ENCODE results near the gene SEMA5B. TPM values are rescaled to one million over a fixed set of nuclear protein-coding genes. Genes with fewer than 3 reads are reported as not detected.

SEMA5B gene
- total and polyA plus RNA-seq, 2 experiments from 2014 or later: 8.0 to 26.8 TPM

DNA sequence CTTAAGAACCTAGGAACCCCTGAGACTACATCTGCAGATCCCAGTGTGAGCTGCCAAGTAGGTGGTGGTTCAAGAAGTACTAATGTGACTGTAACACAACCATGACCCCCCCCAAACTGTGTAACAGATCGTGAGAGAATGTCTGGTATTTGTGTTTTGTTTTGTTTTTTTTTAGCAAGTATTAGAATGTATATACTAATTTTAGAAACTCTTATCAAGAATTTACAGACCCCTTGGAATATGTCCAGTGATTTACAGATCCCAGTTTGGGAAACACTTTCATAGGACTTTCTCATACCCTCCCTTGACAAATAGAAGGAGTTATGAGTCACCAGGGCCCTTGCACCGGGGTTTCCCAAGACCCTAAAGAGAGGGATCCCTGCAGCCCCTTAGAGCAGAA is 79.8 kb downstream of the SEMA5B start:
- Histone ChIP-seq H3K27ac (ENCODE audit: low read depth) (no peak overlapping the region), H4K20me1 (replicated peaks; ENCODE audit: insufficient read depth) (no peaks in the 10 kb centered on the region), H3K4me1 (ENCODE audit: insufficient read depth) (peaks cover 10% of the 10 kb centered on the region; the same call in 1 of the 2 replicates), H3F3A (replicated peaks; ENCODE audit: low read depth) (no peaks in the 10 kb centered on the region), H3K79me2 (replicated peaks; ENCODE audit: insufficient read depth) (no peaks in the 10 kb centered on the region), H3K4me3 (no peak overlapping the region), H3K27me3 (ENCODE audit: insufficient read depth) (no peaks in the 10 kb centered on the region; the same call in 1 of the 2 replicates), H3K36me3 (ENCODE audit: insufficient read depth) (no peaks in the 10 kb centered on the region), H3K4me2 (no peak overlapping the region), H3K9me2 (ENCODE audit: insufficient read depth) (no peaks in the 10 kb centered on the region), H2AFZ (no peak overlapping the region)
- 0 out of 3 replicates have a peak, but pooled peaks cover 3% of the 10 kb centered on the region for H3K36me3 Mint-ChIP-seq (ENCODE audit: low read depth)
- no peak for TF ChIP-seq STAT1 (IDR thresholded peaks at IDR 0.05; ENCODE audit: unreplicated experiment)
- no peak for TF ChIP-seq NANOG (IDR thresholded peaks at IDR 0.05; ENCODE audit: borderline replicate concordance)
- no peak for TF ChIP-seq EZH2phosphoT487 (IDR thresholded peaks at IDR 0.05; ENCODE audit: unreplicated experiment)
- TF ChIP-seq POLR2AphosphoS5 (IDR thresholded peaks at IDR 0.05; ENCODE audit: low read depth): no peak
- TF ChIP-seq EZH2 (IDR thresholded peaks at IDR 0.05; ENCODE audit: low read depth, unreplicated experiment): no peak
- TF ChIP-seq JUNB (IDR thresholded peaks at IDR 0.05; ENCODE audit: unreplicated experiment): no peak
- TF ChIP-seq CREB1 (CRISPR knock-in tag; IDR thresholded peaks at IDR 0.05; ENCODE audit: low read depth): no peak
- TF ChIP-seq, protein P1, sequence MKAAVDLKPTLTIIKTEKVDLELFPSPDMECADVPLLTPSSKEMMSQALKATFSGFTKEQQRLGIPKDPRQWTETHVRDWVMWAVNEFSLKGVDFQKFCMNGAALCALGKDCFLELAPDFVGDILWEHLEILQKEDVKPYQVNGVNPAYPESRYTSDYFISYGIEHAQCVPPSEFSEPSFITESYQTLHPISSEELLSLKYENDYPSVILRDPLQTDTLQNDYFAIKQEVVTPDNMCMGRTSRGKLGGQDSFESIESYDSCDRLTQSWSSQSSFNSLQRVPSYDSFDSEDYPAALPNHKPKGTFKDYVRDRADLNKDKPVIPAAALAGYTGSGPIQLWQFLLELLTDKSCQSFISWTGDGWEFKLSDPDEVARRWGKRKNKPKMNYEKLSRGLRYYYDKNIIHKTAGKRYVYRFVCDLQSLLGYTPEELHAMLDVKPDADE (IDR thresholded peaks at IDR 0.05): no peak
- TF ChIP-seq, protein P2, sequence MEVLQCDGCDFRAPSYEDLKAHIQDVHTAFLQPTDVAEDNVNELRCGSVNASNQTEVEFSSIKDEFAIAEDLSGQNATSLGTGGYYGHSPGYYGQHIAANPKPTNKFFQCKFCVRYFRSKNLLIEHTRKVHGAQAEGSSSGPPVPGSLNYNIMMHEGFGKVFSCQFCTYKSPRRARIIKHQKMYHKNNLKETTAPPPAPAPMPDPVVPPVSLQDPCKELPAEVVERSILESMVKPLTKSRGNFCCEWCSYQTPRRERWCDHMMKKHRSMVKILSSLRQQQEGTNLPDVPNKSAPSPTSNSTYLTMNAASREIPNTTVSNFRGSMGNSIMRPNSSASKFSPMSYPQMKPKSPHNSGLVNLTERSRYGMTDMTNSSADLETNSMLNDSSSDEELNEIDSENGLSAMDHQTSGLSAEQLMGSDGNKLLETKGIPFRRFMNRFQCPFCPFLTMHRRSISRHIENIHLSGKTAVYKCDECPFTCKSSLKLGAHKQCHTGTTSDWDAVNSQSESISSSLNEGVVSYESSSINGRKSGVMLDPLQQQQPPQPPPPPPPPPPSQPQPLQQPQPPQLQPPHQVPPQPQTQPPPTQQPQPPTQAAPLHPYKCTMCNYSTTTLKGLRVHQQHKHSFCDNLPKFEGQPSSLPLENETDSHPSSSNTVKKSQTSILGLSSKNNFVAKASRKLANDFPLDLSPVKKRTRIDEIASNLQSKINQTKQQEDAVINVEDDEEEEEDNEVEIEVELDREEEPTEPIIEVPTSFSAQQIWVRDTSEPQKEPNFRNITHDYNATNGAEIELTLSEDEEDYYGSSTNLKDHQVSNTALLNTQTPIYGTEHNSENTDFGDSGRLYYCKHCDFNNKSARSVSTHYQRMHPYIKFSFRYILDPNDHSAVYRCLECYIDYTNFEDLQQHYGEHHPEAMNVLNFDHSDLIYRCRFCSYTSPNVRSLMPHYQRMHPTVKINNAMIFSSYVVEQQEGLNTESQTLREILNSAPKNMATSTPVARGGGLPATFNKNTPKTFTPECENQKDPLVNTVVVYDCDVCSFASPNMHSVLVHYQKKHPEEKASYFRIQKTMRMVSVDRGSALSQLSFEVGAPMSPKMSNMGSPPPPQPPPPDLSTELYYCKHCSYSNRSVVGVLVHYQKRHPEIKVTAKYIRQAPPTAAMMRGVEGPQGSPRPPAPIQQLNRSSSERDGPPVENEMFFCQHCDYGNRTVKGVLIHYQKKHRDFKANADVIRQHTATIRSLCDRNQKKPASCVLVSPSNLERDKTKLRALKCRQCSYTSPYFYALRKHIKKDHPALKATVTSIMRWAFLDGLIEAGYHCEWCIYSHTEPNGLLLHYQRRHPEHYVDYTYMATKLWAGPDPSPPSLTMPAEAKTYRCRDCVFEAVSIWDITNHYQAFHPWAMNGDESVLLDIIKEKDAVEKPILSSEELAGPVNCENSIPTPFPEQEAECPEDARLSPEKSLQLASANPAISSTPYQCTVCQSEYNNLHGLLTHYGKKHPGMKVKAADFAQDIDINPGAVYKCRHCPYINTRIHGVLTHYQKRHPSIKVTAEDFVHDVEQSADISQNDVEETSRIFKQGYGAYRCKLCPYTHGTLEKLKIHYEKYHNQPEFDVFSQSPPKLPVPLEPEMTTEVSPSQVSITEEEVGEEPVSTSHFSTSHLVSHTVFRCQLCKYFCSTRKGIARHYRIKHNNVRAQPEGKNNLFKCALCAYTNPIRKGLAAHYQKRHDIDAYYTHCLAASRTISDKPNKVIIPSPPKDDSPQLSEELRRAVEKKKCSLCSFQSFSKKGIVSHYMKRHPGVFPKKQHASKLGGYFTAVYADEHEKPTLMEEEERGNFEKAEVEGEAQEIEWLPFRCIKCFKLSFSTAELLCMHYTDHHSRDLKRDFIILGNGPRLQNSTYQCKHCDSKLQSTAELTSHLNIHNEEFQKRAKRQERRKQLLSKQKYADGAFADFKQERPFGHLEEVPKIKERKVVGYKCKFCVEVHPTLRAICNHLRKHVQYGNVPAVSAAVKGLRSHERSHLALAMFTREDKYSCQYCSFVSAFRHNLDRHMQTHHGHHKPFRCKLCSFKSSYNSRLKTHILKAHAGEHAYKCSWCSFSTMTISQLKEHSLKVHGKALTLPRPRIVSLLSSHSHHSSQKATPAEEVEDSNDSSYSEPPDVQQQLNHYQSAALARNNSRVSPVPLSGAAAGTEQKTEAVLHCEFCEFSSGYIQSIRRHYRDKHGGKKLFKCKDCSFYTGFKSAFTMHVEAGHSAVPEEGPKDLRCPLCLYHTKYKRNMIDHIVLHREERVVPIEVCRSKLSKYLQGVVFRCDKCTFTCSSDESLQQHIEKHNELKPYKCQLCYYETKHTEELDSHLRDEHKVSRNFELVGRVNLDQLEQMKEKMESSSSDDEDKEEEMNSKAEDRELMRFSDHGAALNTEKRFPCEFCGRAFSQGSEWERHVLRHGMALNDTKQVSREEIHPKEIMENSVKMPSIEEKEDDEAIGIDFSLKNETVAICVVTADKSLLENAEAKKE (CRISPR knock-in tag; IDR thresholded peaks at IDR 0.05): no peak
- TF ChIP-seq, protein P3, sequence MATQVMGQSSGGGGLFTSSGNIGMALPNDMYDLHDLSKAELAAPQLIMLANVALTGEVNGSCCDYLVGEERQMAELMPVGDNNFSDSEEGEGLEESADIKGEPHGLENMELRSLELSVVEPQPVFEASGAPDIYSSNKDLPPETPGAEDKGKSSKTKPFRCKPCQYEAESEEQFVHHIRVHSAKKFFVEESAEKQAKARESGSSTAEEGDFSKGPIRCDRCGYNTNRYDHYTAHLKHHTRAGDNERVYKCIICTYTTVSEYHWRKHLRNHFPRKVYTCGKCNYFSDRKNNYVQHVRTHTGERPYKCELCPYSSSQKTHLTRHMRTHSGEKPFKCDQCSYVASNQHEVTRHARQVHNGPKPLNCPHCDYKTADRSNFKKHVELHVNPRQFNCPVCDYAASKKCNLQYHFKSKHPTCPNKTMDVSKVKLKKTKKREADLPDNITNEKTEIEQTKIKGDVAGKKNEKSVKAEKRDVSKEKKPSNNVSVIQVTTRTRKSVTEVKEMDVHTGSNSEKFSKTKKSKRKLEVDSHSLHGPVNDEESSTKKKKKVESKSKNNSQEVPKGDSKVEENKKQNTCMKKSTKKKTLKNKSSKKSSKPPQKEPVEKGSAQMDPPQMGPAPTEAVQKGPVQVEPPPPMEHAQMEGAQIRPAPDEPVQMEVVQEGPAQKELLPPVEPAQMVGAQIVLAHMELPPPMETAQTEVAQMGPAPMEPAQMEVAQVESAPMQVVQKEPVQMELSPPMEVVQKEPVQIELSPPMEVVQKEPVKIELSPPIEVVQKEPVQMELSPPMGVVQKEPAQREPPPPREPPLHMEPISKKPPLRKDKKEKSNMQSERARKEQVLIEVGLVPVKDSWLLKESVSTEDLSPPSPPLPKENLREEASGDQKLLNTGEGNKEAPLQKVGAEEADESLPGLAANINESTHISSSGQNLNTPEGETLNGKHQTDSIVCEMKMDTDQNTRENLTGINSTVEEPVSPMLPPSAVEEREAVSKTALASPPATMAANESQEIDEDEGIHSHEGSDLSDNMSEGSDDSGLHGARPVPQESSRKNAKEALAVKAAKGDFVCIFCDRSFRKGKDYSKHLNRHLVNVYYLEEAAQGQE (IDR thresholded peaks at IDR 0.05; ENCODE audit: unreplicated experiment): no peak
- no peak for TF ChIP-seq ZNF331 (CRISPR knock-in tag; IDR thresholded peaks at IDR 0.05; ENCODE audit: low read depth)
- no peak for TF ChIP-seq ZNF114 (CRISPR knock-in tag; IDR thresholded peaks at IDR 0.05)
- TF ChIP-seq, protein P4, sequence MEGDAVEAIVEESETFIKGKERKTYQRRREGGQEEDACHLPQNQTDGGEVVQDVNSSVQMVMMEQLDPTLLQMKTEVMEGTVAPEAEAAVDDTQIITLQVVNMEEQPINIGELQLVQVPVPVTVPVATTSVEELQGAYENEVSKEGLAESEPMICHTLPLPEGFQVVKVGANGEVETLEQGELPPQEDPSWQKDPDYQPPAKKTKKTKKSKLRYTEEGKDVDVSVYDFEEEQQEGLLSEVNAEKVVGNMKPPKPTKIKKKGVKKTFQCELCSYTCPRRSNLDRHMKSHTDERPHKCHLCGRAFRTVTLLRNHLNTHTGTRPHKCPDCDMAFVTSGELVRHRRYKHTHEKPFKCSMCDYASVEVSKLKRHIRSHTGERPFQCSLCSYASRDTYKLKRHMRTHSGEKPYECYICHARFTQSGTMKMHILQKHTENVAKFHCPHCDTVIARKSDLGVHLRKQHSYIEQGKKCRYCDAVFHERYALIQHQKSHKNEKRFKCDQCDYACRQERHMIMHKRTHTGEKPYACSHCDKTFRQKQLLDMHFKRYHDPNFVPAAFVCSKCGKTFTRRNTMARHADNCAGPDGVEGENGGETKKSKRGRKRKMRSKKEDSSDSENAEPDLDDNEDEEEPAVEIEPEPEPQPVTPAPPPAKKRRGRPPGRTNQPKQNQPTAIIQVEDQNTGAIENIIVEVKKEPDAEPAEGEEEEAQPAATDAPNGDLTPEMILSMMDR (conservative IDR thresholded peaks at IDR 0.05; ENCODE audit: low read depth in 2 of 2): no peak
- H3K9me3 Mint-ChIP-seq: no peaks in the 10 kb centered on the region
- H3K27ac Mint-ChIP-seq: no peak overlapping the region
- no peak overlapping the region for H3K4me3 Mint-ChIP-seq
- H3K4me1 Mint-ChIP-seq: peaks cover 35% of the 10 kb centered on the region
- ATAC-seq: no peak
- H3K27me3 Mint-ChIP-seq (ENCODE audit: insufficient read depth, low read depth, poor library complexity): peaks cover 16% of the 10 kb centered on the region
- DNase-seq (ENCODE audit: low spot score): no peak
